T-helper 9 cell (primary cell): Measurements from ENCODE around the gene TIMMDC1.
"Not testable (repeated sequence)": the region's sequence is repeated elsewhere in the genome, so short reads cannot be mapped to it uniquely, and the experiment has no call there.

Source experiments
- DNase-seq: peaks from one replicate; pipeline ENCODE4 v3.0.0-alpha.2; 2020

TIMMDC1 gene

DNA sequence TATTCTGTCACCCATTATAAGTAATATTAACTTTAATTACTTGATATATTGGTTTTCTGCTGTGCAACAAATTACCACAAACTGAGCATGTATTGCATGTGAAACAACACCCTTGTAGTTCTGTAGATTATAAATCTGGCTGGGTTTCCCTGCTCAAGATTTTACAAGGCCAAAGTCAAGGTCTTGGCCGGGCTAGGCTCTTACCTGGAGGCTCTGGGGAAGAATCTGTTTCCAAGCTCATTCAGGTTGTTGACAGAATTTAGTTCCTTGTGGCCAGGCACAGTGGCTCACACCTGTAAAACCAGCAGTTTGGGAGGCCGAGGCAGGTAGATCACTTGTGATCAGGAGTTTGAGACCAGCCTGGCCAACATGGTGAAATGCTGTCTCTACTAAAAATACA is 16.3 kb downstream of the TIMMDC1 start:
- DNase-seq = no peak

DNA sequence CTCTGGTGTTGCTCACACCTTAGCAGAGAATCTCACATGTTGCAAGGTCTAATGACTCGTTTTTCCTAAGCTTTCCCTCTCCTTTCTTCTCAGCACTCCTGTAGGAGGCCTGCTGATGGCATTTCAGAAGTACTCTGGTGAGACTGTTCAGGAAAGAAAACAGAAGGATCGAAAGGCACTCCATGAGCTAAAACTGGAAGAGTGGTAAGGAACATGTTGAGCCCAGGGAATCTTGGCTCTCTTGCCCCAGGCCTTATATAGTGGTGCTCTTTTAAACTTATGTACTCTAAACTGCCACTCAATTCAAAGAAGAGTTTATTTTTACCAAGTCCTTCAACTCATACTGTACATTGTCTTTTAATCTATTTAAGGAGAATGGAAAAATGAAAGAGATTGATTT is 18.8 kb downstream of the TIMMDC1 start:
- DNase-seq = no peak

DNA sequence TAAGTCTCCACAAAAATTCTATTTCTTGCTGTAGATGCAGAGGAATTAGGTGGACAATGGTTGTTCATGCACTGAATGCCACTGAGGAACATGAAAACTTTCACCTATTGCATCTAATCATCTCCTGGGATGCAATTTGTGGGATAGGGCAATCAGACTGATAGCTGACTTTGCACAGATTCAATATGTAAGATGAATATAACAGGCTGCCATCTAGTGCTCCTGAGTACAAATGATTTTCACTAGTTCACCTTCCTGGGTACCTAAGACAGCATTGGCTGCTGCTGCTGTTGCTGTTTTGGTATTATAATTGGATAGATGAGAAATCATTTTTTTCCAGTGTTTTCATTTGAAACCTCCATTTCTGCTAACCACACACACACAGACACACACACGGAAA is 19.7 kb downstream of the TIMMDC1 start:
- no peak for DNase-seq

DNA sequence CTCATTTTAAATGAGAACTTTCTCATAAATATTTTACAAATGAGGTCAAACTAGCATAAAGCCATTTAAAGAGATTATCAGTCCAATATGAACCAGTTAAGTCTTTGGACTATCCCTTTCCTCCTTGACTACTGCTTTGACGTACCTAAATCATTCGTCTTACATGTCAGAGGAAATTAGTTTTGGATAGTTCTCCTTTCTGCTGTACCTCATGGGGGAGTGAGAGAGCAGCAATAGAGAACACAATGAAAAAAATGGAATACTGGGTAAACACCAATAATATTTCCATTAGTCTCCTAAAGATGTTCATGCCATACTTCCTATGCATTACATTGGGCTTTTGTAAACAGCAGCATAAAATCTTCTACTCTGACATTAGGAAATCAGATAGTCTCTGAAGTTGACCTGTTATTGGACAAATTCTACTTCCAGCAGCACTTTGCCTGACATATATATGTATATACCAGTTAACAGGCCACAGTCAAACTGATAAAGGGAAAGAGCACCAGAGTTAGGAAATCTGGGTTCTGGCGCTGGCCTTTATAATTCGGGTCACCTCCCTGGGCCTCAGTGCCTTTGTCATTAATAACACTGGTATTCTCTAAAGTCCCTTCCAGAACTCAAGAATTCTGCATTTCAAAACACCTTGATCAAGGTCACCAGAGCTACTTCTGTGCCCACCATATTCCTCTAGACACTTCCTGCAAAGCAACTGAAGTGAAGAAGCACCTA is 26.8 kb downstream of the TIMMDC1 start:
- DNase-seq = no peak

DNA sequence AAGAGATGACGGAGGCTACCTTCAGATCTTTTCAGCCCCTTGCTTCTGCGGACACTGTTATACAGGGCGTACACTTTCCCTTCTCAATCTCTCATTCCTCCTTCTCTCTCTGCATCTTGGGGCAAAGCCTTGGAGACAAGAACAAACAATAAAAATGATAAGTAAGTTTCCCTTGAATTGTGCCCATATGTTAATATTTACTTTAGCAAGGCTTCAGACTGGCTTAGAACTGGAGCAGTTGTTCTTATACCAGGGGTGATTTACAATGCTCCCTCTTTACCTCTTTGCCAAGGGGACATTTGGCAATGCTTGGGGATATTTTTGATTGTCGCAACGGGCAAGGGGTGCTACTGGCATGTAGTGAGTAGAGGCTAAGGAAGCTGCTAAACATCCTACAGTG is 29.4 kb downstream of the TIMMDC1 start:
- DNase-seq = no peak

DNA sequence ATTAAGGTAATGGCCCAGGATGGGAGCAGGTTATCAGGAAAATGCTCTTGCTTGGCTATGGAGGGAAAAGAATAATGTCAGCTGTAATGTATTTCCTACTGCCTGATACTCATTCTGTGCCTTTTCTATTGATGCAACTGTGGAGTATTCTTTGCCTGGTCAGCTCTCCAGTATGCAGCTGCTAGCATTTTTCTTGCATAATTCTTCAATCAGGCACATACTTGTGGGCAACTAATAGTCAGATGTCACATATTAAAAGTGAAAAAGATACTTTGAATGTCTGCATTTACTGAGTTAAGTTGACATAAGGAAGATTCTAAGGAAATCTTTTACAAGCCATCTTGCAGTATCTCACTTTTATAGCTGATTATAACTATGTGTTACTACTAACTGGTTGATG is 31.5 kb downstream of the TIMMDC1 start:
- DNase-seq = no peak

DNA sequence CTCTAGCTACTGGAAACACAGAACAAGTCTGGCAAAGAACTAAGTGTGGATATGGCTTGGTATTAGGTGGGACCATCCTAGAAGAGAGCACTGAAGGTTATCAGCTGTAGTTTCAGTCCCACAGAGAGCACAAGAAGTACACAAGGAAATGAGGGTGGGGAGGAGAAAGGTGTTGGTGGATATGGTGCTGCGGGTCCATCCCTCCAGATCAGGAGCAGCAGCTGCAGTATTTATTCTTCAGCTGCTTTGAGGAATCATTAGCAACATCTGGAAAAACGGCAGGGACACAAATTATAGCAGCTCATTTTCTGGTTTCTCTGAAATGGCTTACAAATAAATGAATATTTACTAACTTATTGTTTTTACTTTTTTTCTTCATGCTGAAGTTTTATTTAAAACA is 32.1 kb downstream of the TIMMDC1 start:
- no peak for DNase-seq

DNA sequence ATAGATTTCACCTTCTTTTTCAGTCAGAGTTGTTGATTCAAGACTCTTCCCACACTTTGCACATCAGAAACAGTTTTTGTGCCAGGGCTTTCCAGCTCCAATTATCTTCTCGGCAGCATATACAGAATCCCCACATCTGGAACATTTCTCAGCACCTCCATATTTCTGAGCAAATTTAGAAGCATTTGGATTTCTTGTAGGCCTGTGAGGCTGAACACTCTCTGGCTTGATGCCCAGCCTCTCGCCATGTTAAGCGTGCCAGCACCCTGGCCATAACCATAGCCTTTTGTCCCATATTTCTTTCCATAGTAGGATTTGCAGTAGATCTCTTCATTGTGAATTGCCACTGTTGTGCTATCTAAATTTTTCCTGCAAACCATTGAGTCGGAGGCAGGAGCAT is 32.8 kb downstream of the TIMMDC1 start:
- no peak for DNase-seq

DNA sequence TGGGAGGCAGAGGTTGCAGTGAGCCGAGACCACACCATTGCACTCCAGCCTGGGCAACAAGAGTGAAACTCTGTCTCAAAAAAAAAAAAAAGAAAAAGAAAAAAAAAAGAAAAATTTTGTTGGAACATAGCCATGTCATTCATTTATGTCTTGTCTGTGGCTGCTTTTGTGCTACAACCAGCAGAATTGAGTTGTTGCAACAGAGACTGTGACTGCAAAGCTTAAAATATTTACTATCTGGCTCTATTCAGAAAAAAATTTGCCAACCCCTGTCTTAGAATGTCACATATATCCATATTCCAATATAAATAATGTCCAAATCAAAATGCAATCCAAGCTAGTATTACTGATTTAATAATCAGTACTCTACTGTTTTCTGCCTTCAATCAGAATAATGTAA is 35.9 kb downstream of the TIMMDC1 start:
- DNase-seq = no peak

DNA sequence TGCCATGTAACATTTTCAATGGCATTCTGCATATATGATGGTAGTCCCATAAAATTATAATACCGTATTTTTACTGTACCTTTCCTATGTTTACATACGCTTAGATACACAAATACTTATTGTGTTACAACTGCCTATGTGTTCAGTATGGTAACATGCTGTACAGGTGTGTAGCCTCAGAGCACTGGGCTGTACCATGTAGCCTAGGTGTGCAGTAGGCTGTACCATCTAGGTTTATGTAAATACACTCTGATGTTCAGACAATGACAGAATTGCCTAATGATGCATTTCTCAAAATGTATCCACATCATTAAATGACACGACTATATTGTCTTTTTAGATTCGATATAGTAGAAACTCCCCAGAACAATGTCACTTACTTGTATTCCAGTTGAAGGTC is 38.4 kb downstream of the TIMMDC1 start:
- no peak for DNase-seq

DNA sequence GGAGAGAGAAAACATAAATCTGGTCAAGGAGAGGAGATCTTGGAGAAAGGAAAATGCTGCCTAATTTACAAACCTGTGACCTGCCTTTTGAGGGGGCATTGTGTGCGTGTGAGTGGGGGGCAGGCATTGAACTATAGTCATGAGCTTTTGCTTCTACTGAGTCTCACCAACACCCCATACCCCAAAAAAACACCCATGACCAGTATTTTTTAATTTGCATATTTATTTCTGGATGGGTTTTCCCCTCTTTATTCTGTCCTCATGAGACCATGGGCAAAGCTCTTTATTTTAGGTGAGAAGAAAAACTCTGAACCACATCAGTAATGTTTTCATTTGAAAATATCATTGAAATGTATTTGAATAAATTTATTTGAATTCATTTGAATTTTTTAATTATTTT is 40.4 kb downstream of the TIMMDC1 start:
- no peak for DNase-seq

DNA sequence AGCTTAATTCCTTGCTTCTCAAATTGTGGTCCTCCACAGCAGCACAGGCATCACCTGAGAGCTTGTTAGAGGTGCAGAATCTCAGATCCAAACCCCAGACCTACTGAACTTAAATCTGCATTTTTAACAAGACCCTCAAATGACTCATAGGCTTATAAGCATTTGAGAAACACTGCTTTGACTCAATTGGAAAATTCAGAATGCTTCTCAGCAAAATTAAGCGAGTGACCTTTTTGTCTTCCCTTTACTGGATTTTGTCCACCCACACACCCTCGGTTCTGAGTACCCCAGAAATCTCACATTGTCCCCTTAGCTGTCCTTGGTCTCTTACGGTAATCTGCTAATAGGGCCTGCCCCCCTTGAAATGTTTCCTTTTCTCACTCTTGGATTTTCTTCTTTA is 43.2 kb downstream of the TIMMDC1 start:
- DNase-seq = no peak

DNA sequence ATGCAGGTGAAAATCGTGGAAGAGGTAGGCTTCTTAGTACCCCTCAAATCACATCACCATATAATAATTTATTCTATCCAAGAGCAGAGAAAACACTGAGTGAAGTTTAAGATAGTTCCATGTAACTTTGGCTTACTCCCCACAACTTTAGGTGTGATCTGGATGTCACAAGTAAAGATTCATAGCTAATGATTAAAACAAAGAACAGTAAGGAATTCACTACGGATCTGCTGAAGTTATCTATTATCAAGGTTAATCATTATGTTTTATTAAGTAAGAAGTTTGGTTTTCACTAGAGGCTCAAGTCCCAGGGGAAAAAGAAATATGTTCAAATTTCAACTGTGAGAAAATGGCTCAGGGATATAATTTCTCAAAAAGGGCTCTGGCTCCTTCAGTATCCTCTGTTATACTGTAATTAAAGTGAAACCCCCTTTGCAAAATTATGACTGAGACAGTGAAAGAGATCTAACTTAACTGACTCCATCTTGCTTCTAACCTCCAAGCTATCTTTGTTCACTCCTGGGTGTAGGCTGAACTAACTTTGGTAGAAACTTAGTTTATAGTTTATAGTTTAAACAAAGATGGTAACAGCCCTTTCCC is 43.9 kb downstream of the TIMMDC1 start:
- no peak for DNase-seq

DNA sequence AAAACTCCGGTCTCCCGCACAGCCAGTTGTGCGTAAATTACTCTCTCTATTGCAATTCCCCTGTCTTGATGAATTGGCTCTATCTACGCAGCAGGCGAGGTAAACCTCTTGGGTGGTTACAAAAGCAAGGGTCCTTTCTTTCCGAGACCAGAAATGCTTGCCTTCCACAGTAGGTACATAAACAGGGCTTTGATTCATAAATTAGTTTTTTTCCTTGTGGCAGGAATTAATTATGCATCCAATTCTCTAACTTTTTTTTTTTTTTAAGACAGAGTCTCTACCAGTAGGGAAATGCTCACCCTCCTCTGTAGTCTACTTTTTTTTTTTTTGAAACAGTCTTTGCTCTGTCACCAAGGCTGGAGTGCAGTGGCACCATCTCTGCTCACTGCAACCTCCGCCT is 44.8 kb downstream of the TIMMDC1 start:
- no peak for DNase-seq

DNA sequence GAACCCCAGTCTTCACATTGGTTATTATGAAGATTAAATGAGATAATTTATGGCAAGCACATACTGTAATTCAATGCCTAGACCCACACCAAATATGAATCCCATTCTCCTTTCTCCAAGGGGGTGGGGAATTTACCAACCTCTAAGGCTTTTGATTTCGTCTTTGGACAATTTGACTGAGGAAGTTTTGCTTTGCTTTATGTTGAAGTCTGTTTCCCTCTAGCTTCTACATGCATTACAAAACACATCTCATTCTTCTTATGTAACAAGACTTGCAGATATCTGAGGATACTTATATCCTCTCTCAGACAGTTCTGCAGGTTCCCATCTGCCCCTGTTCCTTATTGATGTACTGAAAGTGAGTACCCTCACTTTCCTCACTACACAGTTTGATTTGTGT is 48.9 kb downstream of the TIMMDC1 start:
- no peak for DNase-seq

DNA sequence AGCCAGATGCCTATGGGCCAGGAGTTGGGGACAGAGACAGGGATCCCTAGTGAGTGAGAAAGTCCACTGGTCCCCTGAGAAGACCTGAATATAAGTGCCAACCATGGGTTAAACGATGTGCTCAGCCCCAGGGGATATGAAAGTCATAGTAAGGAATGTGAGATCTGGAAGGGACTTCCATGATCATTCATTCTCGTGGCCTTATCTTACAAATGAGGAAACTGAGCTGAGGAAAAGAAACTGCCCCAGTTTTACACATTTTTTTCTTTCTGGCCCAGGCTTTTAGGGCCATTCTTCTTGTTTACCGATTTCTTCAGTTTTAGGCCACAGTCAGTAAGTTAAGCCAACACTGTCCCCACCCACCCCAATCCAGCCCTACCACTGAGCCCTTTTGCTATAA is 50.0 kb downstream of the TIMMDC1 start:
- no peak for DNase-seq

DNA sequence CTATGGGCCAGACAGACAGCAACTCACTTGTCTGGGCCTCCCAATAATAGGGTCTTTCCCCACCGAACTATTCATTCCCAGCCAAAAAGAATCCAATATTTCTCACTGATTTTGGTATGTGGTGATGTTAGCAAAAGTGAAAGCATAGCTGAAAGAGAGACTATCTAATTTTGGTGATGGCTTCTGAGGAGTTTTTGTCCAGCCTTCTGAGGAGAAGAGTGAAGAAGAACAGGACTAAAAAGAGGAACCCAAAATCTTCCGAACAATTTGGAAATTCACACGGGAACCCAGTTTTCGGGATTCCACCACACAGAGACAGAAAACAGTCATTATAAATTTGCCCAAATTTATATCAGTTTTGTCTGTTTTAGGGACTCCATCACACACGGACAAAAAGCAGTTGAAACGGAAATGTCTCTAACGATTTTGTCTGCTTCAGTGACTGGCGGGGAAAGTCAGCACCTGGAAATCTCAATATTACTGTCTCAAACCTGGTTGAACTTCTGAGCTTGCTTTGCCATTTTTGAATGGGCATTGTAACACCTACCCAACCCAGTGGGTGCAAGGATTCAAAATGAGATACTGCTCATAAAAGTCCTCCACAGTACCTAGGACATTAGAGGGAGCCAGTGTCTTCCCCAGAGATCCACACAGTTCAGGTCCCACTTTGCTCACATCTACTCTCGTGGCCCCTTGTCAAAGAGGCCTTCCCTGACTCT is 52.0 kb downstream of the TIMMDC1 start:
- no peak for DNase-seq

DNA sequence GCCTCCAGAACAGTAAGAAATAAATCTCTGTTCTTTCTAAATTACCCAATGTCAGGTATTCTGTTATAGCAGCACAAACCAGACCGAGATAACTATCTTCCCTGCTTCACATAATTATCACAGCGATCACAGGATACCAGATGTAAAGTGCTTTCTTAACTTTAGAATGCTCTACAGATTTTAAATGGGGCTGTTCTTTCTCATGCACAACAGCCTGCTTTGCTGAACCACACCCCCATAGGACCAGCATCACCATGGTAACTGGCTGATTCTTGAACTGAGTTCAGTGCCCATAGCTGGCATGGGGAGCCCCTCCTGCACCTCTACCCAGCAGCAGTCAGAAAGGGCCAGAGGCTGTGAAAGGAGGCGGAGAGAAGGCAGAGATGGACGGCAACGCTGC is 53.3 kb downstream of the TIMMDC1 start:
- no peak for DNase-seq

DNA sequence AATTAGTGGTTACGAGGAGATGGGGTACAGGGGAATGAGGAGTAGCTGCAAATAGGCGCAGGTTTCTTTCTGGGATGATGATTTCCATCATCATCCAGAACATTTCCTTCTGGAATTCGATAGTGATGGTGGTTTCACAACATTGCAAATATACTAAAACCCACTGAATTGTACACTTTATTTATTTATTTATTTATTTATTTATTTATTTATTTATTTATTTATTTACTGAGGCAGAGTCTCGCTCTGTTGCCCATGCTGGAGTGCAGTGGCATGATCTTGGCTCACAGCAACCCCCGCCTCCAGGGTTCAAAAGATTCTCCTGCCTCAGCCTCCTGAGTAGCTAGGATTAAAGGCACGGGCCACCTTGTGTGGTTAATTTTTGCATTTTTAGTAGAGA is 54.6 kb downstream of the TIMMDC1 start:
- DNase-seq = not testable (repeated sequence)

DNA sequence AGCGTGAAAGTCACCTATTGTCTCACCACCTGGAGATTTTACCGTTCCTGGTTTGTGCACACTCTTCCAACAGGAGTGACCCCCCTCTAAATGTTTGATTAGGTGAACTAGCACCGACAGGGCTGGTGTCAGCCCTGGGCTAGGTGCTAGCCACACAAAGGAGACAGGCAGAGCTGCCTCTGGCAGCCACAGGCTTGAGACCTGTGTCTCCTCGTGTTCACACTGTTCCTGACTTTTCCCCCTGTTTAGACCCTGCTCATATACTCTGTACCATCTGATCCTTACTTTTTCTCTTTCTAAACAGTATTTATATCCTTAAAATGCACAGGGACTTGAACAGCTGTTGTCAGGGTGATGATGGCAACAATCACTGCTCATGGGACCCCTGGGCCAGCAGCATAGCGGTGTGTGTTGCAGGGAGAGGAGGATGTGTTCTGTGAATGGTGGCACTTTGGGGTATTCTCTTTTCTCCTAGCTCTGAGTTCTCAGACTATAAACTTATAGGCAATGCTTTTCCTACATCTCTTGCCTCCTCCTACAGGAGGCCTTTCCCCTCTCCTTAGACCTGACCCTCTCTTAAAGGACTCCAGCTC is 55.6 kb downstream of the TIMMDC1 start:
- no peak for DNase-seq

DNA sequence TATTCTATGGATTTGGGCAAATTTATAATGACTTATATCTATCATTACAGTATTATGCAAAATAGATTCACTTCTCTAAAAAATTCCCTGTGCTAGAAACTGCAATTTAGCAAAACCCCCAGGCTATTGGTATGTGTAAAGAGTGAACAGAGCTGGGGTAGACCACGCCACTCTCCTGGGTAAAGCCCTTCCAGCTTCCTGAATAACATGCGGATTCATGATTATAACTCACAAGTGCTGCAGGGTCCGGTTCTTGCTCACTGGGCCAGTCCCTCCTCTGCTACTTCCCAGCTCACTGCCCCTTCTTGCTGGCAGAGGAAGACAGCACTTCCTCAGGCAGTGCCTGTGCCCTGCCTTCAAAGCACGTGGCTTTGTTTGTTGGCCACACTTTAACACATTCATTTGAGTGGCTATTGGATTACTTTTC is 57.0 kb downstream of the TIMMDC1 start:
- DNase-seq = no peak

DNA sequence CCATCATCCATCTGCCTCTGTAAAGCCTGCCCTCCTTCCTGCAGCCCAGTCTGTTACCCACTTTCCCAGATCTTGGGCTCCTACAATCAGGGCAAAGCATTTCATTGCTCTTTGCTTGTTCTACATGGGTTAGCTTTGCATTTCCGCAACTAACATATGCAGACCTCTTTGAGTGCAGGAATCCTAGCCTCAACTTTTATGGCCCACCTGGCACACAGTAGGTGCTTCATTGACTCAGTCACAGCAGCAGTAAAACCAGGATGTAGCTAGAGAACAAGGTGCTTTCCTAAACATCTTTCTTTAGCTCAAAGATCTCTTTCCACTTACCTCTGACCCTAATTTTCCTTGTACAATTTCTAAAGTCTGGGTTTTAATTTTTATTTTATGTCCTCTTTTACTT is 57.6 kb downstream of the TIMMDC1 start:
- no peak for DNase-seq

DNA sequence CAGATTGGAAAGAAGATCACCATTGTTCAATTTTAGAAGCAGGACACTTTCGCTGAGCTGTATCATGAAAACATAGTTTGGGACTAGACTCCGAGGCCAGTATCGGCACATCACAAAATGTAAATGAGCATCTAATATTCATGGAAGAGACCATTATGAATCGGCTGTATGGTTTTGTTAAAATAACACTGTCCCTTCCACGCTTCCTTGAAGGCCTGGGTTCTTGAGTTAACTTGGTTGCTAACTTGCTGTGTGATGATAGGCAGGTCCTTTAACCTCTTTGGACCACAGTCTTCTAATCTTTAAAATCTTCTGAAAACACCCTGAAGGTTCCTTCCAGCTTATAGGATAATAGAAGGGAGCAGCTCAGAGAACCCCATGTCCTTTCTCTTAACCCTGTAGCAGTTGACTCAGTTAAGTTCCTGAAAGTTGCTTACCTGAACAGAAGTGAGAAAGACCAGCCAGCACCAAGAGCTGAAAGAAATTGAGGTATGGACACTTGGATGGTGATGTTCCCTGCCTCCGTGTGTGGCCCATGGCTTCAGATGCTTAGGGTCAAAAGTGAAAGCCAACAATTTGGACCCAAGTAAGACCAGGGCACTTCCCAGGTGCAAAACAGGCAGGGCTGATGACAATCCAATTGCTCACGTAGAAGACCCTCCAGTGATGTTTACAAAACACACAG is 59.0 kb downstream of the TIMMDC1 start:
- no peak for DNase-seq
